Measurements from ENCODE around the gene MEP1A.

DNA sequence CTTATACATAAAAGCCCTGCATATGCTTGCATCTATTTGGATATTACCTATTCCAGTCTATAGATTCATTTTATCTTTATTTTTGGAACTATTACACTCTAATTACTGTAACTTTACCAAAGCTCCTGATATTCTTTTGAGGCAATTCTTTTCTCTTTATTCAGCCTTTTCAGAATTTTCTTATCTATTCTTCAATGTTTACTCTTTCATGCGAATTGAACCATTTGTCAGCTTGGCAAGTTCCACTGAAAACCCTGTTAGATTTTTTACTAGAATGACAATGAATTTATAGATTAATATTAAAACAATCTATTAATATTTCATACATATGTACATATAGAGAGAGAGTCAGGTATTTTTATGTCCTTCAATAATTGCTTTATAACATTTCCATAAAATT lies 554 bp upstream of the MEP1A start:
- TF ChIP-seq, protein P1, sequence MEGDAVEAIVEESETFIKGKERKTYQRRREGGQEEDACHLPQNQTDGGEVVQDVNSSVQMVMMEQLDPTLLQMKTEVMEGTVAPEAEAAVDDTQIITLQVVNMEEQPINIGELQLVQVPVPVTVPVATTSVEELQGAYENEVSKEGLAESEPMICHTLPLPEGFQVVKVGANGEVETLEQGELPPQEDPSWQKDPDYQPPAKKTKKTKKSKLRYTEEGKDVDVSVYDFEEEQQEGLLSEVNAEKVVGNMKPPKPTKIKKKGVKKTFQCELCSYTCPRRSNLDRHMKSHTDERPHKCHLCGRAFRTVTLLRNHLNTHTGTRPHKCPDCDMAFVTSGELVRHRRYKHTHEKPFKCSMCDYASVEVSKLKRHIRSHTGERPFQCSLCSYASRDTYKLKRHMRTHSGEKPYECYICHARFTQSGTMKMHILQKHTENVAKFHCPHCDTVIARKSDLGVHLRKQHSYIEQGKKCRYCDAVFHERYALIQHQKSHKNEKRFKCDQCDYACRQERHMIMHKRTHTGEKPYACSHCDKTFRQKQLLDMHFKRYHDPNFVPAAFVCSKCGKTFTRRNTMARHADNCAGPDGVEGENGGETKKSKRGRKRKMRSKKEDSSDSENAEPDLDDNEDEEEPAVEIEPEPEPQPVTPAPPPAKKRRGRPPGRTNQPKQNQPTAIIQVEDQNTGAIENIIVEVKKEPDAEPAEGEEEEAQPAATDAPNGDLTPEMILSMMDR (conservative IDR thresholded peaks at IDR 0.05) = no peak
- no peak for TF ChIP-seq EZH2 (IDR thresholded peaks at IDR 0.05; ENCODE audit: low read depth)

Measured in PC-9 (cell line).